Right lobe of liver (tissue), 4 donors: Measurements from ENCODE around the gene TRIP10.

Experiments used
- POLR2A ChIP-seq: fragments of 450-650 bp; IDR thresholded peaks from one replicate; pipeline ENCODE4 v1.6.1; 2017; ENCODE audit warnings: antibody characterized with exemption, mild to moderate bottlenecking
- TF ChIP-seq, protein P1 (sequence below), 4 donors: fragments of 200-600 bp in 3 of 4; fragments of 450-650 bp in 1 of 4; IDR thresholded peaks; one replicate each; pipeline versions ENCODE4 v1.5.1 to v1.8.0; 2016 to 2022; ENCODE audit warnings: antibody characterized with exemption in 4 of 4, mild to moderate bottlenecking in 2 of 4
- donor health status: DM: no; HTN: no; CAD: no.
- donor health status: DM: no; HTN: no; CAD: no.
- donor health status: DM: no; HTN: yes; CAD: no.

DNA sequence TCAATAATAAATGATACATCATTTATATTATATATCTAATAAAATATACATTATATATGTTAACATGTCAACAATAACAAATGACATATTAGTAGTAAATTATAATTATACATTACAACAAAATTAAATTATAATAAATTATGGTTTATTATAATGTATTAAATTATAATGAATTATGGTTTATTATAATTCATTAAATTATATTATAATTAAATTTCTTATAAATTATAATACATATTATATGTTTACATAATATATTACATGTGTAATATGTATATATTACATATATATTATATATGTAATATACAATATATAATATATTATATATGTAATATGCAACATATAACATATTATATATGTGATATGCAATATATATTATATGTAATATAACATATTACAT is 39.5 kb upstream of the TRIP10 start:
- no peak for TF ChIP-seq POLR2A
- TF ChIP-seq, protein P1, sequence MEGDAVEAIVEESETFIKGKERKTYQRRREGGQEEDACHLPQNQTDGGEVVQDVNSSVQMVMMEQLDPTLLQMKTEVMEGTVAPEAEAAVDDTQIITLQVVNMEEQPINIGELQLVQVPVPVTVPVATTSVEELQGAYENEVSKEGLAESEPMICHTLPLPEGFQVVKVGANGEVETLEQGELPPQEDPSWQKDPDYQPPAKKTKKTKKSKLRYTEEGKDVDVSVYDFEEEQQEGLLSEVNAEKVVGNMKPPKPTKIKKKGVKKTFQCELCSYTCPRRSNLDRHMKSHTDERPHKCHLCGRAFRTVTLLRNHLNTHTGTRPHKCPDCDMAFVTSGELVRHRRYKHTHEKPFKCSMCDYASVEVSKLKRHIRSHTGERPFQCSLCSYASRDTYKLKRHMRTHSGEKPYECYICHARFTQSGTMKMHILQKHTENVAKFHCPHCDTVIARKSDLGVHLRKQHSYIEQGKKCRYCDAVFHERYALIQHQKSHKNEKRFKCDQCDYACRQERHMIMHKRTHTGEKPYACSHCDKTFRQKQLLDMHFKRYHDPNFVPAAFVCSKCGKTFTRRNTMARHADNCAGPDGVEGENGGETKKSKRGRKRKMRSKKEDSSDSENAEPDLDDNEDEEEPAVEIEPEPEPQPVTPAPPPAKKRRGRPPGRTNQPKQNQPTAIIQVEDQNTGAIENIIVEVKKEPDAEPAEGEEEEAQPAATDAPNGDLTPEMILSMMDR (IDR thresholded peaks at IDR 0.05), result no peak
